Neural cell (in vitro differentiated cells): ENCODE results near the gene COLQ. TPM values are rescaled to one million over a fixed set of nuclear protein-coding genes. Genes with fewer than 3 reads are reported as not detected.

Experiments used
- H2AFZ ChIP-seq: fragments of 200-600, 300-800 bp; sonication (generic), shearing (Covaris generic); 2 replicates; pipeline ENCODE4 v1.6.0; 2014; ENCODE audit warnings: low read depth, mild to moderate bottlenecking, antibody characterized with exemption, low read length, moderate library complexity
- H3F3A ChIP-seq: fragments of 200-600 bp; shearing (Covaris generic); 2 replicates; pipeline ENCODE4 v1.6.1; 2016; ENCODE audit warnings: mild to moderate bottlenecking, moderate library complexity, mixed read lengths, antibody characterized with exemption, low read length; ENCODE audit not compliant: insufficient read depth, poor library complexity, severe bottlenecking
- H3K27ac ChIP-seq: fragments of 200-600, 300-800 bp; sonication (generic), shearing (Covaris generic); 2 replicates; pipeline ENCODE4 v1.5.1; 2014; ENCODE audit warnings: mild to moderate bottlenecking, low read length, moderate library complexity
- H3K27me3 ChIP-seq: fragments of 300-800, 200-600 bp; sonication (generic), shearing (Covaris generic); 2 replicates; pipeline ENCODE4 v1.6.0; 2014; ENCODE audit warnings: mild to moderate bottlenecking, low read depth, low read length, moderate library complexity; ENCODE audit not compliant: insufficient read depth
- H3K36me3 ChIP-seq: fragments of 300-800, 200-600 bp; sonication (generic), shearing (Covaris generic); 2 replicates; pipeline ENCODE4 v1.5.1; 2014; ENCODE audit warnings: mild to moderate bottlenecking, antibody characterized with exemption, low read length, moderate library complexity; ENCODE audit not compliant: insufficient read depth
- H3K4me2 ChIP-seq: fragments of 300-800, 200-600 bp; sonication (generic), shearing (Covaris generic); 2 replicates; pipeline ENCODE4 v1.6.0; 2014; ENCODE audit warnings: mild to moderate bottlenecking, low read length
- H3K4me3 ChIP-seq: fragments of 300-800, 200-600 bp; sonication (generic), shearing (Covaris generic); 2 replicates; pipeline ENCODE4 v1.5.1; 2014; ENCODE audit warnings: mild to moderate bottlenecking, low read length, moderate library complexity
- H3K79me2 ChIP-seq: fragments of 200-600 bp; shearing (Covaris generic); replicated peaks from 2 replicates; pipeline ENCODE4 v1.6.0; 2014; ENCODE audit warnings: mild to moderate bottlenecking, low read length, moderate library complexity; ENCODE audit not compliant: insufficient read depth
- H3K9ac ChIP-seq: fragments of 300-800, 200-600 bp; sonication (generic), shearing (Covaris generic); 2 replicates; pipeline ENCODE4 v1.6.1; 2016; ENCODE audit warnings: mild to moderate bottlenecking, low read length, mixed read lengths
- H3K9me2 ChIP-seq: fragments of 200-600 bp; shearing (Covaris generic); 2 replicates; pipeline ENCODE4 v1.6.1; 2016; ENCODE audit warnings: mild to moderate bottlenecking, low read length, mixed read lengths; ENCODE audit not compliant: insufficient read depth
- H3K9me3 ChIP-seq: fragments of 200-600, 300-800 bp; sonication (generic), shearing (Covaris generic); 2 replicates; pipeline ENCODE4 v1.6.1; 2016; ENCODE audit warnings: mild to moderate bottlenecking, mixed run types, low read length, moderate library complexity, mixed read lengths
- H4K20me1 ChIP-seq: fragments of 200-600 bp; shearing (Covaris generic); 2 replicates; pipeline ENCODE4 v1.6.1; 2016; ENCODE audit warnings: mild to moderate bottlenecking, mixed run types; ENCODE audit not compliant: insufficient read depth
- CTCF ChIP-seq: fragments of 450-650 bp; IDR thresholded peaks from 2 replicates; pipeline ENCODE4 v1.5.1; 2014; ENCODE audit warnings: antibody characterized with exemption, mild to moderate bottlenecking, moderate library complexity; ENCODE audit not compliant: poor library complexity, severe bottlenecking
- EP300 ChIP-seq: fragments of 450-650 bp; conservative IDR thresholded peaks from 2 replicates; pipeline ENCODE4 v1.6.1; 2014; ENCODE audit warnings: antibody characterized with exemption, mild to moderate bottlenecking, moderate library complexity; ENCODE audit not compliant: poor library complexity, severe bottlenecking
- EZH2 ChIP-seq: fragments of 200-600, 300-800 bp; shearing (Covaris generic), sonication (generic); IDR thresholded peaks from 2 replicates; pipeline ENCODE4 v1.6.1; 2014; ENCODE audit warnings: antibody characterized with exemption, low read length, borderline replicate concordance, mild to moderate bottlenecking; ENCODE audit not compliant: insufficient read depth, poor library complexity, severe bottlenecking
- MXI1 ChIP-seq: fragments of 450-650 bp; conservative IDR thresholded peaks from 2 replicates; pipeline ENCODE4 v1.6.1; 2014; ENCODE audit warnings: antibody characterized with exemption, mild to moderate bottlenecking; ENCODE audit not compliant: poor library complexity, severe bottlenecking
- POLR2AphosphoS5 ChIP-seq: IDR thresholded peaks from 2 replicates; pipeline ENCODE4 v1.6.1; 2012
- RAD21 ChIP-seq: fragments of 450-650 bp; conservative IDR thresholded peaks from 2 replicates; pipeline ENCODE4 v1.6.1; 2014; ENCODE audit warnings: antibody characterized with exemption, mild to moderate bottlenecking, moderate library complexity
- REST ChIP-seq: IDR thresholded peaks from 2 replicates; pipeline ENCODE4 v1.6.1; 2012; ENCODE audit warnings: borderline replicate concordance
- SMC3 ChIP-seq: fragments of 450-650 bp; conservative IDR thresholded peaks from 2 replicates; pipeline ENCODE4 v1.6.1; 2014; ENCODE audit warnings: antibody characterized with exemption, mild to moderate bottlenecking, moderate library complexity; ENCODE audit not compliant: poor library complexity
- TAF1 ChIP-seq: IDR thresholded peaks from 2 replicates; pipeline ENCODE4 v1.6.1; 2012; ENCODE audit warnings: low read depth
- polyA plus RNA-seq: library from polyadenylated mRNA; depleted of rRNA; stranded (reverse); fragments of >200 nt; gene quantifications from 2 replicates; pipeline ENCODE4 v1.2.3, GENCODE V29; 2014

COLQ gene
- polyA plus RNA-seq, 1 donor from 2014 or later: 9.5 TPM

GRCh38 chr3:15450438-15451215, 70.9 kb downstream of the COLQ start:
- Histone ChIP-seq H3F3A (no peaks in the 10 kb centered on the region), H3K27me3 (no peaks in the 10 kb centered on the region), H3K9ac (no peak overlapping the region), H3K4me3 (no peak overlapping the region), H2AFZ (no peak overlapping the region), H3K36me3 (no peaks in the 10 kb centered on the region), H3K27ac (no peak overlapping the region), H3K4me2 (no peak overlapping the region), H3K9me3 (no peaks in the 10 kb centered on the region), H4K20me1 (no peaks in the 10 kb centered on the region), H3K9me2 (no peaks in the 10 kb centered on the region), H3K79me2 (no peaks in the 10 kb centered on the region)
- TF ChIP-seq SMC3 (no peak), POLR2AphosphoS5 (no peak), EZH2 (no peak), CTCF (no peak), TAF1 (no peak), RAD21 (no peak), EP300 (no peak), REST (no peak), MXI1 (no peak)

GRCh38 chr3:15449489-15450224, 71.8 kb downstream of the COLQ start:
- no peak overlapping the region for H2AFZ ChIP-seq
- no peak overlapping the region for H3K4me3 ChIP-seq
- no peak overlapping the region for H3K4me2 ChIP-seq
- no peak overlapping the region for H3K27ac ChIP-seq
- H3K9me3 ChIP-seq: no peaks in the 10 kb centered on the region
- TF ChIP-seq REST (no peak), EP300 (no peak), MXI1 (no peak), POLR2AphosphoS5 (no peak), EZH2 (no peak), TAF1 (no peak), CTCF (no peak), SMC3 (no peak), RAD21 (no peak)
- H3K36me3 ChIP-seq: no peaks in the 10 kb centered on the region
- no peak overlapping the region for H3K9ac ChIP-seq
- no peaks in the 10 kb centered on the region for H3F3A ChIP-seq
- no peaks in the 10 kb centered on the region for H4K20me1 ChIP-seq
- H3K79me2 ChIP-seq: no peaks in the 10 kb centered on the region
- no peaks in the 10 kb centered on the region for H3K27me3 ChIP-seq
- H3K9me2 ChIP-seq: no peaks in the 10 kb centered on the region
